ENCODE results near the gene POLDIP2. TPM values are rescaled to one million over a fixed set of nuclear protein-coding genes. Genes with fewer than 3 reads are reported as not detected.
"Not testable (repeated sequence)": the region's sequence is repeated elsewhere in the genome, so short reads cannot be mapped to it uniquely, and the experiment has no call there.

POLDIP2 gene
- polyA plus RNA-seq, 6 donors from 2014 or later = 80.1 to 159 (median 84.3) TPM

- H3K36me3 Mint-ChIP-seq = peaks cover 0 to 4% of the 10 kb centered on the region in 2 donors
- ATAC-seq (ENCODE audit: low read depth in 2 of 2) = no peak
- peaks cover 0 to 4% (median 2%) of the 10 kb centered on the region in 3 donors for H3K4me1 Mint-ChIP-seq
- no peak for DNase-seq
- H3K27ac Mint-ChIP-seq = peak overlapping the region in 1 of 6 donors; percentile 9
- no peaks in the 10 kb centered on the region for H3K9me3 Mint-ChIP-seq
- H3K27me3 Mint-ChIP-seq = no peaks in the 10 kb centered on the region
- no peak overlapping the region for H3K4me3 Mint-ChIP-seq
Measured at GRCh38 chr17:28346746-28347246, 10.5 kb downstream of the POLDIP2 start.

- Mint-ChIP-seq H3K27me3 (no peaks in the 10 kb centered on the region), H3K9me3 (no peaks in the 10 kb centered on the region), H3K27ac (peak overlapping the region in 2 of 6 donors; percentile 9 to 20), H3K4me3 (no peak overlapping the region), H3K4me1 (peaks cover 0 to 4% (median 2%) of the 10 kb centered on the region in 3 donors), H3K36me3 (peaks cover 0 to 4% of the 10 kb centered on the region in 2 donors)
- no peak for ATAC-seq (ENCODE audit: low read depth in 2 of 2)
- no peak for DNase-seq
Measured at GRCh38 chr17:28346199-28346580, 11.1 kb downstream of the POLDIP2 start.

- DNase-seq (no peak), ATAC-seq (ENCODE audit: low read depth in 2 of 2) (no peak)
- Mint-ChIP-seq H3K27me3 (no peaks in the 10 kb centered on the region), H3K36me3 (peaks cover 0 to 4% of the 10 kb centered on the region in 2 donors), H3K9me3 (no peaks in the 10 kb centered on the region), H3K4me3 (no peak overlapping the region), H3K27ac (peak overlapping the region in 1 of 6 donors; percentile 47), H3K4me1 (peaks cover 0 to 2% (median 0%) of the 10 kb centered on the region in 3 donors)
Measured at GRCh38 chr17:28345419-28346198, 11.7 kb downstream of the POLDIP2 start.

GRCh38 chr17:28344435-28344901, 12.9 kb downstream of the POLDIP2 start:
- Mint-ChIP-seq H3K4me1 (peaks cover 0 to under 1% (median 0%) of the 10 kb centered on the region in 3 donors), H3K4me3 (no peak overlapping the region), H3K36me3 (no peaks in the 10 kb centered on the region), H3K9me3 (no peaks in the 10 kb centered on the region), H3K27ac (peak overlapping the region in 1 of 6 donors; percentile 50), H3K27me3 (no peaks in the 10 kb centered on the region)
- ATAC-seq (ENCODE audit: low read depth in 2 of 2) (no peak), DNase-seq (no peak)

- ATAC-seq (ENCODE audit: low read depth in 2 of 2) (no peak), DNase-seq (no peak)
- Mint-ChIP-seq H3K36me3 (no peaks in the 10 kb centered on the region), H3K4me3 (no peak overlapping the region), H3K27me3 (no peaks in the 10 kb centered on the region), H3K4me1 (peaks cover 0 to 4% (median 0%) of the 10 kb centered on the region in 3 donors), H3K9me3 (no peaks in the 10 kb centered on the region), H3K27ac (peak overlapping the region in 1 of 6 donors; percentile 50)
Measured at GRCh38 chr17:28344011-28344410, 13.3 kb downstream of the POLDIP2 start.

- Mint-ChIP-seq H3K9me3 (no peaks in the 10 kb centered on the region), H3K4me1 (peaks cover under 1 to 6% (median 2%) of the 10 kb centered on the region in 3 donors), H3K27ac (no peak overlapping the region), H3K36me3 (no peaks in the 10 kb centered on the region), H3K27me3 (no peaks in the 10 kb centered on the region), H3K4me3 (peak overlapping the region in 1 of 8 donors; percentile 42)
- no peak for ATAC-seq (ENCODE audit: low read depth in 2 of 2)
- no peak for DNase-seq
Measured at GRCh38 chr17:28343491-28343932, 13.8 kb downstream of the POLDIP2 start.

GRCh38 chr17:28342313-28342712, 15.0 kb downstream of the POLDIP2 start:
- DNase-seq (no peak), ATAC-seq (ENCODE audit: low read depth in 2 of 2) (no peak)
- Mint-ChIP-seq H3K36me3 (no peaks in the 10 kb centered on the region), H3K27me3 (no peaks in the 10 kb centered on the region), H3K27ac (peak overlapping the region in 2 of 6 donors; percentile 47 to 76), H3K9me3 (no peaks in the 10 kb centered on the region), H3K4me1 (peaks cover 10 to 15% (median 14%) of the 10 kb centered on the region in 3 donors), H3K4me3 (no peak overlapping the region)

- no peak for ATAC-seq (ENCODE audit: low read depth in 2 of 2)
- H3K27me3 Mint-ChIP-seq = no peaks in the 10 kb centered on the region
- no peak for DNase-seq
- no peaks in the 10 kb centered on the region for H3K9me3 Mint-ChIP-seq
- H3K36me3 Mint-ChIP-seq = no peaks in the 10 kb centered on the region
- H3K27ac Mint-ChIP-seq = peak overlapping the region in 1 of 6 donors; percentile 47
- no peak overlapping the region for H3K4me3 Mint-ChIP-seq
- H3K4me1 Mint-ChIP-seq = peaks cover 16 to 22% (median 22%) of the 10 kb centered on the region in 3 donors
Measured at GRCh38 chr17:28341516-28341915, 15.8 kb downstream of the POLDIP2 start.

- no peak for ATAC-seq (ENCODE audit: low read depth in 2 of 2)
- Mint-ChIP-seq H3K27me3 (no peaks in the 10 kb centered on the region), H3K4me1 (peaks cover 22 to 33% (median 30%) of the 10 kb centered on the region in 3 donors), H3K36me3 (no peaks in the 10 kb centered on the region), H3K4me3 (no peak overlapping the region), H3K27ac (no peak overlapping the region), H3K9me3 (no peaks in the 10 kb centered on the region)
- no peak for DNase-seq
Measured at GRCh38 chr17:28340374-28340773, 17.0 kb downstream of the POLDIP2 start.

- H3K36me3 Mint-ChIP-seq = no peaks in the 10 kb centered on the region
- DNase-seq (no peak), ATAC-seq (ENCODE audit: low read depth in 2 of 2) (no peak)
- H3K4me1 Mint-ChIP-seq = peaks cover 28 to 42% (median 40%) of the 10 kb centered on the region in 3 donors
- no peak overlapping the region for H3K27ac Mint-ChIP-seq
- H3K4me3 Mint-ChIP-seq = peak overlapping the region in 2 of 8 donors; percentile 18 to 20
- H3K9me3 Mint-ChIP-seq = no peaks in the 10 kb centered on the region
- no peaks in the 10 kb centered on the region for H3K27me3 Mint-ChIP-seq
Measured at GRCh38 chr17:28339431-28339830, 17.9 kb downstream of the POLDIP2 start.

- DNase-seq; ATAC-seq (ENCODE audit: low read depth in 2 of 2); H3K27me3 Mint-ChIP-seq; H3K36me3 Mint-ChIP-seq; H3K9me3 Mint-ChIP-seq: not testable (repeated sequence)
- Mint-ChIP-seq H3K4me3 (peak overlapping the region in 1 of 8 donors; percentile 92), H3K27ac (peak overlapping the region in 2 of 6 donors; percentile 29 to 44), H3K4me1 (peaks cover 34 to 49% (median 46%) of the 10 kb centered on the region in 3 donors)
Measured at GRCh38 chr17:28338769-28339212, 18.5 kb downstream of the POLDIP2 start.

GRCh38 chr17:28338056-28338768, 19.1 kb downstream of the POLDIP2 start:
- Mint-ChIP-seq H3K9me3 (no peaks in the 10 kb centered on the region), H3K36me3 (no peaks in the 10 kb centered on the region), H3K27ac (peak overlapping the region in 1 of 6 donors; percentile 29), H3K4me3 (peak overlapping the region in 2 of 8 donors; percentile 92 to 96), H3K4me1 (peaks cover 34 to 52% (median 51%) of the 10 kb centered on the region in 3 donors), H3K27me3 (no peaks in the 10 kb centered on the region)
- DNase-seq (no peak), ATAC-seq (ENCODE audit: low read depth in 2 of 2) (no peak)

Data from naive B cell (primary cell).